ENCODE data around the gene GALNT10.

- TF ChIP-seq CTCF (IDR thresholded peaks at IDR 0.05; ENCODE audit: insufficient read depth, low read depth, low read length) (no peak), EZH2 (IDR thresholded peaks at IDR 0.05; ENCODE audit: insufficient read depth, low read length) (no peak)
Observed at GRCh38 chr5:154213592-154213991, 23.1 kb downstream of the GALNT10 start.
